ENCODE results near the gene NRXN3. TPM values are rescaled to one million over a fixed set of nuclear protein-coding genes. Genes with fewer than 3 reads are reported as not detected.

NRXN3 gene
- total and polyA plus RNA-seq, 8 donors: 1.3 to 7.6 (median 1.5) TPM

DNA sequence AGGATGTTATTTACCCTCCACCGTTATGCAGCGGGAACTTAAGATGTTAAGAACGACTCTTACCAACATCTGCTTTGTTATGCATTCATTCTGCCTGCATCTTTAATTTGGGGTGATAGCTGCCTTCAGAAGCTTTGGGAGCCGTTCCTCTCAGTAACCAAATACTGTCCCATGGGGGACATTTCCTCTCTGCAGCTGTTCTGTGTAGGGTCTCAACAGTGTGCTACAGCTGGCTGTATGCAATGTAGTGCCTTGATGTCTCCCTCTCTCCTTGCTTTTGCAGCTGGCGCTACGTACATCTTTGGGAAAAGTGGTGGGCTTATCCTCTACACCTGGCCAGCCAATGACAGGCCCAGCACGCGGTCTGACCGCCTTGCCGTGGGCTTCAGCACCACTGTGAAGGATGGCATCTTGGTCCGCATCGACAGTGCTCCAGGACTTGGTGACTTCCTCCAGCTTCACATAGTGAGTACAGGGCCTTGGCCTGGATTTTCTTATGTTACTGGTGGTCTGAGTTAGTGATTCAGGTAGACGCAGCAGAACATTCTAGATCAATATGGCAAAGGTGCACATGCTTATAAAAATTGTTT lies 1296.9 kb downstream of the NRXN3 start:
- ATAC-seq (no peak), DNase-seq (peak in 1 of 4 donors; percentile 47)
- no peak overlapping the region for H3K27ac ChIP-seq
- no peaks in the 10 kb centered on the region for H3K4me1 ChIP-seq
- intact Hi-C loops (cut with DNase I): no loop called here
- H3K36me3 ChIP-seq: no peaks in the 10 kb centered on the region
- no peaks in the 10 kb centered on the region for H3K27me3 ChIP-seq
- H3K4me3 ChIP-seq: no peak overlapping the region
- no peaks in the 10 kb centered on the region for H3K9me3 ChIP-seq
- TF ChIP-seq, protein P1, sequence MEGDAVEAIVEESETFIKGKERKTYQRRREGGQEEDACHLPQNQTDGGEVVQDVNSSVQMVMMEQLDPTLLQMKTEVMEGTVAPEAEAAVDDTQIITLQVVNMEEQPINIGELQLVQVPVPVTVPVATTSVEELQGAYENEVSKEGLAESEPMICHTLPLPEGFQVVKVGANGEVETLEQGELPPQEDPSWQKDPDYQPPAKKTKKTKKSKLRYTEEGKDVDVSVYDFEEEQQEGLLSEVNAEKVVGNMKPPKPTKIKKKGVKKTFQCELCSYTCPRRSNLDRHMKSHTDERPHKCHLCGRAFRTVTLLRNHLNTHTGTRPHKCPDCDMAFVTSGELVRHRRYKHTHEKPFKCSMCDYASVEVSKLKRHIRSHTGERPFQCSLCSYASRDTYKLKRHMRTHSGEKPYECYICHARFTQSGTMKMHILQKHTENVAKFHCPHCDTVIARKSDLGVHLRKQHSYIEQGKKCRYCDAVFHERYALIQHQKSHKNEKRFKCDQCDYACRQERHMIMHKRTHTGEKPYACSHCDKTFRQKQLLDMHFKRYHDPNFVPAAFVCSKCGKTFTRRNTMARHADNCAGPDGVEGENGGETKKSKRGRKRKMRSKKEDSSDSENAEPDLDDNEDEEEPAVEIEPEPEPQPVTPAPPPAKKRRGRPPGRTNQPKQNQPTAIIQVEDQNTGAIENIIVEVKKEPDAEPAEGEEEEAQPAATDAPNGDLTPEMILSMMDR (IDR thresholded peaks at IDR 0.05): no peak

DNA sequence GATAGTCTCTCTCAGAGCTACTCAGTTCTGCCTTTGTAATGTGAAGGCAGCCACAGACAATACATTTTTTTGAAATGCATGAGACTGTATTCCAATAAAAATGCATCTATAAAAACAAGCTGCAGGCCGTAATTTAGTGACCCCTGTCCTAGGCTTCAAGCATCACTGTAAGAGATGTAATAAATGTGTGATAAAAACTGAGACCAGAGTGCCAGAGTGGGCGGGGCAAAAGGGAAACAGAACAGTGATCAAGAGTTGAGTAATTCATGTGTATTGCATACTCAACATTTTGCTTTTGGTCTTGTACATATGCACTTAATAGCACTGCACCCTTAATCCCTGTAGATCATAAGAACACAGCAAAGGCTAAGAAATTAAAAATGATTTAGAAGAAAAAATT lies 1297.7 kb downstream of the NRXN3 start:
- TF ChIP-seq, protein P1 (IDR thresholded peaks at IDR 0.05): no peak
- Histone ChIP-seq H3K27me3 (no peaks in the 10 kb centered on the region), H3K36me3 (no peaks in the 10 kb centered on the region), H3K4me1 (no peaks in the 10 kb centered on the region), H3K4me3 (no peak overlapping the region), H3K9me3 (no peaks in the 10 kb centered on the region), H3K27ac (no peak overlapping the region)
- ATAC-seq (no peak), DNase-seq (peak in 1 of 4 donors; percentile 62)
- intact Hi-C loops (cut with DNase I): no loop called here

DNA sequence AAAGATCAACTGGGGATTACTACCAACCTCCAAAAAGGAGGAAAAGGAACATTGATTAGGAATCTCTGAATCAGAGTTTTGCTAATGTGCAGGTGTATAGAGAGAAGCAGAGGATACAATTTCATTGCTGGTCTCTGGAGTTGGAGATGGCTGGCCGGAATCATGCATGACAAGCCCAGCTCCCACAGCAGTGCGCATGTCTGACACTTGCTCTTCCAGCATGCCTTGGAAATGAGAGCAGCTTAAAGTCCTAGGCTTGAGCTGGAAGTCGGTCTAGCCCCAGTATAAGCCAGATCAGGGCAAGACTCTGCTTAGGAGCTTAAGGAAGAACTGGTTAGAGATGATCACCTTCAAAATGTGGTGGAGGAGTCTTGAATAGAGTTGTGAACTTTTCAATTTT lies 1298.3 kb downstream of the NRXN3 start:
- Histone ChIP-seq H3K4me1 (no peaks in the 10 kb centered on the region), H3K27ac (no peak overlapping the region), H3K36me3 (no peaks in the 10 kb centered on the region), H3K9me3 (no peaks in the 10 kb centered on the region), H3K4me3 (no peak overlapping the region), H3K27me3 (no peaks in the 10 kb centered on the region)
- TF ChIP-seq, protein P1 (IDR thresholded peaks at IDR 0.05): no peak
- DNase-seq (no peak), ATAC-seq (no peak)
- intact Hi-C loops (cut with DNase I): no loop called here

DNA sequence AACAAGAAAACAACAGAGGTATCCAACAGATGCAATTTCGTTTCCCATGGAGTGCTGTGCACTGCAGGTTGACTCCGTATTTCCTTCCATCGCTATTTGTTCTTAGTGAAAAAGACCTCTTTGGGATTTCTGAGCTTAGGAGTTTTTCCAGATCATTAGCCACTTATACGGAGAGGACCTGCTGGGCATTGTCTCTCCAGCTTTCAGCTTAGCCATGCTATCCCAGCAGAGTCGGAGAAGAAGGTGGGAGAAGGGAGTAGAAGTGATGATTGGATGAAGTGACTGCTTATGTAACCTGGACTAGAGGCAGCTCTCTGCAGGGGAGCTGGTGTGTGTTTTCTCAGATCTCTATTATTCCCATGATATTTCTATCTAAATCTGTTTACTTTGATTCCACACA lies 1303.5 kb downstream of the NRXN3 start:
- no peaks in the 10 kb centered on the region for H3K36me3 ChIP-seq
- DNase-seq: no peak
- TF ChIP-seq, protein P1 (IDR thresholded peaks at IDR 0.05): no peak
- no peak for ATAC-seq
- H3K4me1 ChIP-seq: no peaks in the 10 kb centered on the region
- intact Hi-C loops (cut with DNase I): no loop called here
- H3K27ac ChIP-seq: no peak overlapping the region
- H3K27me3 ChIP-seq: no peaks in the 10 kb centered on the region
- no peak overlapping the region for H3K4me3 ChIP-seq
- no peaks in the 10 kb centered on the region for H3K9me3 ChIP-seq

DNA sequence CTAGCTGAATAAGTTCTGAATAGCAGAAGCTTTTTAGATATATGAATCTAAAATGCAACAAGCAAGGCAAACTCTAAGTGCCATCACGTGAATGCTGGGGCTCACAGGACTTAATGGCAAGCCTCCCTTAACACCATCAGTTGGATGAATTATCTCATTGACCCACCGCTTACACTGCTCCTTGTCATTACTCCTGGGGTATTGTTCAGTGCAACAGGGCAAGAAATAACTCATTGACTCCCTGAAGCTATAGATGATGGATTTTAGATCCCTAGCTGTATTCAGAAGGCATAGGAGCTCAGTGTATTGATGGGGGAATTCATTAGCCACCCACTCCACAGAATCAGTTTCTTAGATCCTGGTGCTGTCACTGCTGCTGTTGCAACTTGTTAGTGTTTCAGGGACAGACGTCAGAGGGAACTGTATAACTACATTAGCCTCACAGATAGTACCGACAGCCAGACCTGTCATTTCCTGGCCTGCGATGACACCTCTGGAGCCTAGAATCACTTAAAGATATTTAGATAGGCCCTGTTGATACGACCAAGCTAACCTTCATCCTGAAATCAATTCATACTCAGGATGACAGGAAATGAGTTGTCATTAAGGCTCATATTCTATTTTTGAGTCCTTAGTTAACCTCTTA lies 1305.8 kb downstream of the NRXN3 start:
- H3K4me1 ChIP-seq: no peaks in the 10 kb centered on the region
- intact Hi-C loops (cut with DNase I): no loop called here
- ATAC-seq (no peak), DNase-seq (no peak)
- H3K27ac ChIP-seq: no peak overlapping the region
- no peak overlapping the region for H3K4me3 ChIP-seq
- no peaks in the 10 kb centered on the region for H3K36me3 ChIP-seq
- no peaks in the 10 kb centered on the region for H3K27me3 ChIP-seq
- TF ChIP-seq, protein P1 (IDR thresholded peaks at IDR 0.05): no peak
- H3K9me3 ChIP-seq: no peaks in the 10 kb centered on the region

All from left lung (tissue), 10 donors.